ENCODE results near the gene ZNF672. TPM values are rescaled to one million over a fixed set of nuclear protein-coding genes. Genes with fewer than 3 reads are reported as not detected.

The ZNF672 gene
- polyA plus RNA-seq, 1 of the 3 experiments (the other 2 are of a cell fraction): 14.2 TPM

GRCh38 chr1:248822148-248823032, 15.6 kb upstream of the ZNF672 start:
- no peaks in the 10 kb centered on the region for H3K9me2 ChIP-seq
- H2AFZ ChIP-seq (ENCODE audit: low read depth): no peak overlapping the region
- TF ChIP-seq EZH2phosphoT487 (IDR thresholded peaks at IDR 0.05; ENCODE audit: borderline replicate concordance, low read depth) (no peak), NRF1 (IDR thresholded peaks at IDR 0.05; ENCODE audit: low read depth, low read length) (no peak), NFIC (IDR thresholded peaks at IDR 0.05; ENCODE audit: borderline replicate concordance) (no peak), REST (IDR thresholded peaks at IDR 0.05; ENCODE audit: low read depth, low read length) (no peak), RFX5 (IDR thresholded peaks at IDR 0.05; ENCODE audit: low read length) (no peak), TEAD4 (IDR thresholded peaks at IDR 0.05; ENCODE audit: borderline replicate concordance, insufficient read depth) (no peak), GABPA (IDR thresholded peaks at IDR 0.05; ENCODE audit: low read depth) (no peak), JUND (IDR thresholded peaks at IDR 0.05) (no peak), TCF12 (IDR thresholded peaks at IDR 0.05) (no peak), MEF2A (IDR thresholded peaks at IDR 0.05; ENCODE audit: borderline replicate concordance, low read depth) (no peak), MXI1 (IDR thresholded peaks at IDR 0.05; ENCODE audit: low read depth, low read length) (no peak), SMC3 (IDR thresholded peaks at IDR 0.05; ENCODE audit: low read depth, low read length) (no peak), RCOR1 (IDR thresholded peaks at IDR 0.05; ENCODE audit: low read length) (no peak), PBX3 (IDR thresholded peaks at IDR 0.05) (no peak)
- H3K9ac ChIP-seq: peak overlapping the region; percentile 66
- 82% methylated on average over 12 of the region's 15 CpGs for WGBS (ENCODE audit: low lambda C conversion rate)
- H3K4me1 ChIP-seq (ENCODE audit: control insufficient read depth in 1 of 2, insufficient read depth in 2 of 2, low read depth in 1 of 2, low read length in 1 of 2): peaks cover 37 to 48% of the 10 kb centered on the region in 2 experiments
- peaks cover 35% of the 10 kb centered on the region for H3F3A ChIP-seq (replicated peaks; ENCODE audit: insufficient read depth)
- POLR2A ChIA-PET: no interaction called here
- H3K27ac ChIP-seq (ENCODE audit: low read depth in 2 of 2, low read length in 1 of 2): peak overlapping the region in 1 of 2 experiments; percentile 92; a peak in 2 of 4 replicates
- H4K20me1 ChIP-seq (ENCODE audit: insufficient read depth): peaks cover 6% of the 10 kb centered on the region; the same call in 1 of the 2 replicates
- peaks cover 14 to 26% of the 10 kb centered on the region in 2 experiments for H3K36me3 ChIP-seq (replicated peaks in 1 of 2; ENCODE audit: control insufficient read depth in 1 of 2, insufficient read depth in 2 of 2, low read length in 1 of 2)
- H3K79me2 ChIP-seq (ENCODE audit: insufficient read depth): peaks cover 72% of the 10 kb centered on the region
- H3K27me3 ChIP-seq (ENCODE audit: insufficient read depth): no peaks in the 10 kb centered on the region
- CTCF ChIA-PET: interaction anchor here (1.6 to 5.0 kb wide), 4 partner anchors 15 to 199 kb away, joined by 3 to 24 read pairs (median 5); partner anchors contain the start of genes ZNF672 and ZNF692
- DNase-seq: no peak
- H3K4me2 ChIP-seq: peak overlapping the region; percentile 81
- no peaks in the 10 kb centered on the region for H3K9me3 ChIP-seq
- H3K4me3 ChIP-seq (ENCODE audit: low read depth in 2 of 2, low read length in 1 of 2): peak overlapping the region; percentile 56 to 72; a peak in 3 of 4 replicates

All from SK-N-SH (cell line).